Measurements from ENCODE around the gene ABHD8.

The ABHD8 gene

GRCh38 chr19:17242431-17243208 lies 60.6 kb downstream of the ABHD8 start:
- H3K4me2 ChIP-seq (ENCODE audit: low read length), result no peak overlapping the region
- DNase-seq, result no peak
- H3K23ac ChIP-seq (ENCODE audit: low read length), result no peak overlapping the region
- H3K9ac ChIP-seq (ENCODE audit: low read length), result peak overlapping the region; percentile 88
- H4K5ac ChIP-seq (ENCODE audit: low read length), result no peak overlapping the region
- no peak overlapping the region for H3K27ac ChIP-seq (ENCODE audit: low read depth, low read length)
- peaks cover 2% of the 10 kb centered on the region for H3K36me3 ChIP-seq (ENCODE audit: control insufficient read depth, insufficient read depth, low read length)
- peaks cover 42% of the 10 kb centered on the region for H3K79me2 ChIP-seq (ENCODE audit: control insufficient read depth, insufficient read depth, low read length)
- H3K4me3 ChIP-seq (ENCODE audit: low read length), result no peak overlapping the region
- no peak overlapping the region for H2AK5ac ChIP-seq (ENCODE audit: low read length)
- H2BK15ac ChIP-seq (replicated peaks; ENCODE audit: low read depth), result no peak overlapping the region
- peaks cover 6% of the 10 kb centered on the region for H3K4me1 ChIP-seq (ENCODE audit: control insufficient read depth, low read depth, low read length)
- WGBS (ENCODE audit: extremely low coverage, insufficient coverage, low lambda C conversion rate), result no CpG with 5 or more reads among the region's 8 CpGs
- no peak overlapping the region for H3K56ac ChIP-seq (ENCODE audit: low read length)
- H2BK120ac ChIP-seq (ENCODE audit: low read depth, low read length), result no peak overlapping the region
- H3K18ac ChIP-seq (ENCODE audit: low read length), result no peak overlapping the region
- no peak overlapping the region for H4K8ac ChIP-seq (ENCODE audit: low read depth, low read length)
- H2BK5ac ChIP-seq (ENCODE audit: low read length), result no peak overlapping the region
- H3K27me3 ChIP-seq (ENCODE audit: insufficient read depth, low read length, poor library complexity), result no peaks in the 10 kb centered on the region
- H3K79me1 ChIP-seq (ENCODE audit: low read length), result peaks cover 12% of the 10 kb centered on the region
- H3K4ac ChIP-seq (ENCODE audit: low read depth, low read length), result no peak overlapping the region
